GM18517 (cell line): ENCODE results near the gene PRDM11.

Source experiments
- ATAC-seq: cut with Tn5 transposase; IDR thresholded peaks from one replicate; pipeline ENCODE4 v1.9.1; 2021; ENCODE audit warnings: mild to moderate bottlenecking, moderate library complexity; ENCODE audit not compliant: unreplicated experiment

The PRDM11 gene

DNA sequence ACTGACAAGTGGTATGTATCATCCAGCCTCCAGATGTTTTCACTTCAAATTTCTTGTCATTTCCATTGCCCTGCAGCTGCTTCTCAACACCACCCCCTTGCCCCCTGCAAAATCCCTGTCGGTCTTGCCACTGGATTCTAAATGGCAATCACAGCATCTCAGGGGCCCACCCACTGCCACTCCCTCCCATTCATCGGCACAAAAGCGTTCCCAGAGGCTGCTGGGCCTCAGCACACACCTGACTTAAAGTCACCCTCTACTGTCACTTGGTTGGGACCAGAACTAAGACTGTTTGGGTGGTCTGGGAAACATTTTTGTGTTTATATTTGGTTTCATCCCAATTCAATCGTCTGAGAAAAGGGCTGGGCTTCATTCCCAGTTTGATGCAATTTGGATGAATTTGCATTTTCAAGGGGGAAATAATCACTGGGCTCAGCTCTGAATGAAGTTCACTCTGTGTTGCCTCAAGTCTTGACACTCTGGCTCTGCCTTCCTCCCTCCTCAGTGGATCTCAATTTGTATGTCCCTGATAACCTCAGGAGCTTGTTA is 112.6 kb downstream of the PRDM11 start:
- no peak for ATAC-seq

DNA sequence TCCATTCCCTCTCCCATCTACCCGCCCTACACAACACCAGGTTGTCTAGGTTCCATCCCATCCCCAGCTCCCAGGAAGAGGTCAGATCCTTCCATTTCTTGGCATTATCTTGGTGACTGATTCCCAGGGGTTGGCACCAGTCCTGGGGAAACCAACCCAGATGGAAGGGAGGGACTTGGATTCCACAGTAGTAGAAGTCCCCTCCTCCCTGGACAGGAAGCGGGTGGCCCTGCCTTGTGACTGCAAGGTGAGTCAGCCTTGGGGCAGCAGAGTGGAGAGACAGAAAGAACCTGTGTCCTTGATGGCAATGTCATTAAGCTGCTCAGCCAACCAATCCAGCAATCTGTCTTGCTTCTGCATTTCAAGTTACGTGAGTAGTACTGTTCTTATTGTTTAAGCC is 113.2 kb downstream of the PRDM11 start:
- ATAC-seq = no peak

DNA sequence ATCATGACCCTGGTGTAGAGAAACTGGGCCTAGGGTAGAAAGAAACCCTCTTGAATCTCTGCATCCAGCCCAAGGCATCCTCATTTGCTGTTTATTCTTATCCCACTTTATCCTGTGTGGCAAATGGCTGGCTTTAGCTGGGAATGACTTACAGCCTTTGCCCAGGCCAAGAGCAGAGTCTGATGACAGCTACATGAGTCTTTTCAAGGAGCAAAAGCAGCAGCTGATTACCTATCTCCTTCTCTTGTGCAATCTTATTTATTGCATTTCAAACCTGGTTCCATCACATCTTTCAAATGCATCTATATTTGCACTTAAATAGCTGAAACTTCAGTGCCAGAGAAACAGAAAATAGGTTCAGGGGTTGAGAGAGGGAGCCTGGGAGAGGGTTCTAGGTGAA is 113.6 kb downstream of the PRDM11 start:
- no peak for ATAC-seq

DNA sequence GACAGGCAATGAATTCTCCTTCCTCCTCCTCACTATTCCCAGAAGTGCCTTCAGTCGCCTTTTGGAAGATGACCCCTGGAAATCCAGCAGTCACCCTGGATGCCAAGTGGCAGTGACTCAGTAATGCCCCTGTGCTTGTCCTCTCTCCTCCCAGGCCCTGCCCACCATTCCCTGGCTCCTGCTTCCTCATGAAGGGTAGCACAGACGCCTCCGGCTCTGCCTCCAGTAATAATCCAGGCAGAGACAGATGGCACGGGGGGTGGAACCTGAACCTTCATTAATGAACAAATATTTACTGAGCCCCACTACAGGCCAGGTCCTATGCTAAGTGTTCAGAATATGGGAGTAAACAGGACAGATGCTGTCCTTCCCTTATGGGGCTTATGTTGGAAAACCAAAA is 116.5 kb downstream of the PRDM11 start:
- no peak for ATAC-seq

DNA sequence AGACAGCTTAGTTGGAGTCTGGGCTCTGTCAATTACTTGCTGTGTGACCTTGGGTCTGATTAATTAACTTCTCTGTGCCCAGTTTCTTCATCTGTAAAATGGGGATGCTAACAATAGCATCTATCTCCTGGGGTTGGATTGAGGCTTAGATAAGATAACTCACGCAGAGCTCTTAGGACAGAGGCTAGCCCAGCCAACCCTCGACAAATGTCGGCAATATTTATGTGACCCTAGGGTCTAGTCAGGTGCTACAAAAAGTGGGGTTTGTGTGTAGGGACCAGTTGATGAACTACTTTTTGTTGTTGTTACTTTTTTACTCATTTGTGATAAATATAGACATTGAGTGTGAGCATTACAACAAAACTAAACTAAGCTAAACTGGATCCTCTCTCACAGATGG is 117.3 kb downstream of the PRDM11 start:
- ATAC-seq = no peak

DNA sequence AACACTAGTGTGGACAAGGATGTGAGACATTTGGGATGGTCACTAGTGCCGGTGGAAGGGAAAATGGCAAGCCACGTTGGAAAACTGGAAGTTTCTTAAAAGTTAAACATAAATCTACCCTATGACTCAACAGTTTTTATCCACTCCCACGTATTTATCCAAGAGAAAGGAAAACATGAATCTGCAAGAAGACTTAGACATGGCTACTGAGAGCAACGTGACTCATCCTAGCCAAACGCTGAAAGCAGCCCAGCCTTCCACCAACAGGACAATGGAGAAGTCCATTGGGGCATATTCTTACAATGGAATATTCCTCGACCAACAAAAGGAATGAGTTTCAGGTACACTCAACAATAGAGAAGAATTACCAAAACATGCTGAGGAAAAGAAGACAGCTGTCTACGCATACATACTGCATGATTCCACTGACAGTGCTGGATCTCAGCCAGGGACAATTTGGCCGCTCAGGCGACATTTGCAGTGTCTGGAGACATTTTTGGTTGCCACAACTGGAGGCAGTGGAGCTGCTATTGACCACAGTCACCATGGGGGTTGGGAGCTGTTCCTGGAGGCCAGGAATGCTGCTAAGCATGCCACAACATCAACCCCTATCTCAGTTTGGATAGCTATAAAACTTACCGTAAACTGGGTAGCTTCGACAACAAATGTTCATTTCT is 118.5 kb downstream of the PRDM11 start:
- ATAC-seq = no peak

DNA sequence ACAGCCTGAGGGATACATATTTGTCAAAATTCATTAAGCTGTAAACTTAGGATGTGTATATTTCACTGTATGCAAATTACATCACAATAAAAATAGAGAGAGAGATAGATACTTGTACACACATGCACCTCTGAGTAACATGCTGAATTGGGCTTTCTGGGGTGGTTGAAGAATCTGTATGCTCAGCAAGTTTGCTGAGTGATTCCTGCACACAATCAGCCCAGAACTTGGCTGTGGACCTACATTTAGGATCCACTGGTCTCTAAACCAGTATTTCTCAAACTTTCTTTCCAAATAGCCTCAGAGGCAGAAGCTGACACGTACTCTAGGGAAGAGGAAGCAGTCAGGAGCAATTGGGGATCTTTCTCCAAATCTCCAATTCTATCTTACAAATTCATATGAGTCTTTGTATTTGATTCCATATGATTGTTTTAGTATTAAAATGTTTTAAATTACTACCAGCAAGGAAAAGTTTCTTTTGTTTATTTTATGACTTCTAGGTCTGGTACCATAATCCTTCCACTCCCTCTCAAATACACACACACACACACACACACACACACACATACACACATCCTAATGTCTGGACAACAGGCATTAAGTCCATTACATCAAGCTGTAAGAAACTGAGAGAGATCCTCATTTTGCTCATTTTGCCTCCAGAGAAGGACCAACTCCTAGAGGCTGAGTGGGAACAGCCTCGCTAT is 119.7 kb downstream of the PRDM11 start:
- ATAC-seq = no peak

DNA sequence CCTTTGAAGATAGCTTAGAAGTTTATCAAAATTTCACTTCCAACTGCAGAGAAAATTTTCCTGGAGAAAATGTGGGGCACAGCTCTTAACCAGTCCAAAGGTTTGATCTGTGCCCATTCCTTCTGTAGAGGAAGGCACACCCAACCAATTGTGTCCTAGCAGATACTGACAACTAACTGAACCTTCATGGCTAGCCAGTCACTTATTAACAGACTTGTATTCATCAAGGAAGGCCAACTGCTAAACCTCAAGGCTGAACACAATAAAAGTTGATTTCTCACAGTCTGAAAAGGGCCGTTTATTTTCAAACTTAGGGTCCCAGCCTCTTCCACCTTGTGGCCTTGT is 120.2 kb downstream of the PRDM11 start:
- no peak for ATAC-seq

DNA sequence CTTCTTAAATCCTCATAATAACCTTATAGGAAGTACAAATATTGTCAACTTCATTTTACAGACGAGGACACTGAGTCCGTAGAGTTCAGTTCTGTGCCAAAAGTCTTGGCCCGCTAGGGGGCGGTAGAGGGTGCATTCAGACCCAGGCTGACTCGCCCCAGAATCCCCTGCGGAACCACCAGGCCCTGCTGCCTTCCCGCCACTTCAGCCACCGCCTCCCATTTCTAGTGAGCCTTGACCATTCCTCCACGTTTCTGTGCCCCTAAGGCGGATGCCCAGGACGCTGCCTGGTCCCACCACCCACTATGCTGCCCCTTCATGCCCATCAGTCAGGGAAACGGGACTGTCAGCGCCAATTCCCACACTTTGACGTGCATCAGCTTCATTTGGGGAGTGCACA is 120.6 kb downstream of the PRDM11 start:
- ATAC-seq = no peak

DNA sequence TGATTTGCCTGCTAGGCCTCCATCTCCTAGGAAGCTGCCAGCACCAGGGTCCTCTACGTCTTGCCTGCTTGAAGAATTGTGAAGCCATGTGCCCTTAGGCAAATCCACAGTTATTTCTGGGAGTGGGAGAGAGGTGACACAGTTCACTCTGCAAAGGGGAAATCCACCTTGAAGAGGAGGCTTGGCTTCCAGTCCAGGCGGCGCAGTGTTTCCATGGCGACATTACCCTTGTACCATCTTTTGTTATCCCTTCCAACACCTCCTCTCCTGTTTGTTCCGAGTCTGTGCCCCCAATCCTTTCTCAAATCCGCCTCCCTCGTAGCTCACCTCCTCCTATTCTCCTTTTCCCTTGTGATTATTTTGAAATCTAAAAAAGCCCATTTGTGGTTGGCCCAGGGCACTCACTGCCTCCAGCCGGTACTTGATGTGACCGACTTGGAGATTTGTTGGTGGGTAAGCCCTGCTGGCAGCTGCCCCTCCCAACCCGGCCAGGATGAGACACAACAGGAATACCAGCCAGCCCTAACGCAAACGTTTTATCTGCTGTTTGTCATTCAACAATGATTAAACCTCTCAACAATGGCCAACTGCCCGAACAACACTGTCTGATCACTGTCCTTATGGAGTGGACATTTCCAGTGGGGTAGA is 121.3 kb downstream of the PRDM11 start:
- ATAC-seq = no peak

DNA sequence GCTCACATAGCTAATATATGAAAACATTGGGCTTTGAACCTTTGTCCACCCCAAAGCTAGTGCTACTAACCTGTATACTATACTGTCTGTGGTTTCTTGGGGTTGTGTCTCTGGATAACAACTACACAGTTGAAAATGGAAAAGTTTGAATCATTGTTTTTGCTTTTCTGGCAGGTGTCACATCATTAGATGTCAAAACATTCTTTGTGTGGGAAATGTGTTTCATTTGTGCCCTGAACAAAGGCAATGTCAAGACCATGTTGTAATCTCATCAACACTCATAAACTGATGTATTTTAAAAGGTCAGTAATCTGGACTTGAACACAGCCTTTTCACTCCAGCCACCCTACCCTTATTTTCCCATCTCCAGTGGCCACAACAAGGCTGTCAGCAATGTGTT is 123.2 kb downstream of the PRDM11 start:
- ATAC-seq = no peak

DNA sequence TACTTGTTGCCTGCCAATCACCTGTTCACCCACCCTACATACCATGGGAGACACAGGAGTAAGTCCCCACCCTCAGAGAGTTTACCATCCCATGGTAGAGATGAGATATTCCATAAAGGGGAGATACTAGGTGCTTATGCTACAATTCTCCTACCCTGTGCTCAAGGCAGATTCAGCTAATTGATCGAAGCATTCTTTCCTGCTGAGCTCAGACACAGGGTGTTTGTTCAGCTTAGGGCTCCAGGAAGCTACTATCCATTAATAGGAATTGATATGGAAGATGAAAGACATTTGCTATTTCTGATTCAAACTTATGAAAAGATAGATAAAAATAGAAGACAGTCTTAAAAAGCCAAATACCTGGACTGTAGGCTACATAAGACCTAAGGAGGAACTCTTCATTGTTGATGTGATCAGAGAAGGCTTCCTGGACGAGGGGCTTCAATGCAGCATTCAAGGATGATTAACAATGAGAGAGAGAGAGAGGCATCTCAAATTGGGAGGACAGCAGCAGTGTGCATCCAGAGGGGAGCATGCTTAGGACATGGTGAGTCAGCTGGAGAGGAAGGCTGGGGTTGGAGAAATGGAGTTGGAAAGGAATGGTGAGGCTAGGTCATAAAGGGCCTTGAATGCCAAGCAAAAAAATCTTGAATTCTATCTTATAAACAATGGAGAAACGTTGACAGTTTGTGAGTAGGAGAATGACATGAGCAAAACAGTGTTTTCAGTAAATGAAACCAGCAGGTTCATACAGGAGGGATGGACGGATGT is 124.7 kb downstream of the PRDM11 start:
- no peak for ATAC-seq

DNA sequence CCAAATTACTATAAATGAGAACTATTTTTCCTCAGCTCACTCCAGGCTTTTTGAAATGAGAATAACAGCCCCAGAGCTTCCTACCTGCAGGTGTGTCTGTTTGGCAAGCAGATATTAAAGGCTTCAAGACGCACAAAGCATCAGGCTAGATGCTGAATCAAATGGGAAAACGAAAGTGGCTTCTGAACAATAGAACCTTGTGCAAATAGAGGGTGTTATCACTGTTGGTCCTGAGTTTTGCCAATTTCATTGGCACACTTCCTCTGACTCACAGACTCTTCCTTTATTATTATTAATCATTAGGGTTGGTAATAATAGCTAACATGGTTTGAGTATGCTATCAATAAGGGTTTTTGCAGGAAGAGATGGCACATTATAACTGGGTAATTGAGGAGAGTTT is 126.3 kb downstream of the PRDM11 start:
- ATAC-seq = no peak

DNA sequence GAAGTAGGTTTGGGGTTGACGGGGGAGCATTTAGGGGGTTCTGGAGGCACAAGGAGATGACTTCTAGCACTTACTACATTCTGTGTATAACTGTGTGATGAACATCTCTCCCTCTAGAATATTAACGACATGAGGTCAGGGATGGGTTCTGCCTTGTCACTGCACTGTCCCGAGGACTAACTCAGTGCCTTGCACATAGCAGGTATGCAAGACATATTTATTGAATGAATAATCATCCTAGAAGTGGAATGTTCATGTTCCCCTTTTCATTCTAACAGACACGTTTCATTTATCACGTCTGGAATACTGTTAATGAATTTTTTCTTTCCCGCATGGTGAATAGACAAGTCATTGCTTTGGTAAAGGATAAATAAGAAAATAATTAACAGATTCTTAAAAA is 127.1 kb downstream of the PRDM11 start:
- ATAC-seq = no peak

DNA sequence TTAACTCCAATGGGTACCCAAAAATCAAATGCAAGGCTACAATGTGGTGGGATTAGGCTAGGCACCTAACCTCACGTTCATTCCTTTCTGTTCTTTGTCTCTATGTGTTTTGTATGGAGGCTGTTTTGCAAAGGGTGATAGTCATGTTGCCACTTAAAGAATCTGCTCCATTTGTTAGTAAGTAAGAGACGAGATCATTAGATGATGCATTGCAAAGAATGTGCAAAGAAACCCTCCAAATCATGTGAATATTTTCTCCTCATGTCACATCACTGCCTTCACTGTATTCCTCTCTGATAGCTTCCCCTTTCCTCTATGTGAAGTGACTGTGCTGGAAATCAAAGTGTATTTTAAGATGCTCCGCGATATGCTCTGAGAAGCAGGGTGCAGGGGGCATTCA is 127.8 kb downstream of the PRDM11 start:
- ATAC-seq = no peak

DNA sequence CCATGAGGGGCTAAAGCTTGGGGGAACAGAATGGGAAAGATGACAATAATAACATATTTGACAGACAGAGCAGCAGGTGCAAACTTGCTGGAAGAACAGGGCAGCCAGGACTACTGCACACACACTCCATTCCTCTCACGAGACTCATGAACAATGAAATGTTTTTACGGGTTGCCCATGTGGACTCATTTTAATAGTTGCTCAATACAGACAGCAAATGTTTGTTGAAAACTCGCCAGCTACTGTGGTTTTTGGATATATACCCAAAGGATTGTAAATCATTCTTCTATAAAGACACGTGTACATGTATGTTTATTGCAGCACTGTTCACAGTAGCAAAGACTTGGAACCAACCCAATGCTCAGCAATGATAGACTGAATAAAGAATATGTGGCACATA is 129.4 kb downstream of the PRDM11 start:
- ATAC-seq = no peak

DNA sequence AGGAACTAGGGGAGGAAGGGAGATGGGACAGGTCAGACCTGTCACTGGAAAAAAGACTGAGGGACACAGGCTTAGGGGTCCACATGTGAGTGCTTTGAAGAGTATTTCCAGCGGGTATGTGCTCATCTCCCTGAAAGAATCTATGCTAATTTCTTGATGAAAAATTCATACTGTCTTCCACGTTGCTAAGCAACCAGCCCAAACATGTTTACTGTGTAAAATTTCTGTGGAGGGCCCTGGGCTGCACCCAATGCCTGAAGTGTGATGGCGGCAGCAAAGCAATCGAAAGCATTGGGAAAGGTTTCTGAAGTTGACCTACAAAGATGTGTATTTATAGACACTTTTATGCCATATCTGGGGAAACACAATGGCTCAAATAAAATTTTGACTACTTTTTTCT is 132.3 kb downstream of the PRDM11 start:
- ATAC-seq = no peak

DNA sequence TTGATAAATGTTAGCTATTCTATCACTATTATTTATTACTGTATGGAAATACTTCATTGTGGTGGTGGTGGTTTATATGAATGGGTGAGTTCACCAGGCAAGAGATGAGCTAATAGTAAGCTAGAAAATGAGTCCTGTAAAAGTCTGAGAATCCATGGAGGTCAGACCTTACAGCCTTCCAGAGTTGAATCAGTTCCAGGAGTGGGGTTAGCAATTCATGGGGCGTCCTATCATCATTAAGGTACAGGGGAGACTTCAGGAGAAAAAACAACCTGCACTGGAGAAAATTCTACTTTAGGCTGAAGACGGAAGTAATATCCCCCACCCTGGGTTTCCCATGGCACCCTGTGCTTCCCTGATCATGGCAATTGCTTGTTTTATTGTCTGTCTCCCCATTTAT is 133.2 kb downstream of the PRDM11 start:
- ATAC-seq = no peak

DNA sequence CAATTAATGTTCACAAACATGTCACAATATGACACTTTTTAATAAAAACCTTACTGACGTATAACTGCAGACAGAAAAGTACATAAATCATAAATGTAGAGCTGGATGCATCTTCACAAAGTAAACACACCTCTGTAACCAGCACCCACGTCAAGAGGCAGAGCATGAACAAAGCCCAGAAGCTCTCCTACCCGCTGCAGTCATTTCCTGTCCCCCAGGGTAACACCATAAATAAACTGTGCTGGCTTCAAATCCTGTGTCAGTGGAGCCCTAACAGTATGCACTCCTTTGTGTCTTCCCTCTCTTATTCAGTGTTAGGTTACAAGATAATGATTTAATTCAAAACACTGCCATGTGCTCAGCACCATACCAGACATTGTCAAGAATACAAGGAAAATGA is 134.0 kb downstream of the PRDM11 start:
- ATAC-seq = no peak

DNA sequence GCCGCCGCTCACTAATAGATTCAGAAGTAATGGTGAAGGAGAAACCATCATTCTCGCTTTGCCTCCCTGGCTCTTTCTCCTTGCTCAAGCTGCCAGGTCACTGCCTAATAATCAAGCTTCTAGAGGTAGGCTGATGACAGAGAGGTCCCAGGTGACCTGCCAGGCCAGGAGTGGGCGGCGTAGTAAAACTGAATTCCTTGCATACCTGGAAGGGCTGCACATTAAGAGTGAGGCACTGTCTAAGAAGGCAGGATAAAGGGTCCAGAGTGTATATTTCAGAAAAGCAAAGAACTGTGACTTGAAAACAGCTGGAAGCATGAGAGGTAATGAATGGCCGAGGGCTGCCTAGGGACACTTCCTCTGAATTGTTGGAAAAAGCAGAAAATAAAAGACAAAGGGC is 135.6 kb downstream of the PRDM11 start:
- ATAC-seq = no peak
